MCF 10A (cell line): ENCODE data around the gene SLC7A8. TPM values are rescaled to one million over a fixed set of nuclear protein-coding genes. Genes with fewer than 3 reads are reported as not detected.

ENCODE experiments used
- BruUV-seq: library from RNA; stranded (reverse); fragments of 400-500 nt; replicated peaks from 2 replicates; lab custom pipeline; 2021; lab: Mats Ljungman, UMichigan
- CTCF ChIA-PET: fragments of 300-600 bp; sonication (Branson Sonifier 250); formaldehyde crosslinking; extraction: SDS; loops from one replicate; lab custom pipeline; 2021; ENCODE audit warnings: antibody characterized with exemption, inconsistent platforms; lab: Yijun Ruan, JAX
- POLR2A ChIA-PET: fragments of 300-600, 350-650 bp; sonication (Branson Sonifier 250); formaldehyde crosslinking; extraction: SDS; loops from one replicate; lab custom pipeline; 2020; ENCODE audit warnings: antibody characterized with exemption, inconsistent platforms; lab: Yijun Ruan, JAX
- DNase-seq: peaks from one replicate; pipeline ENCODE4 v3.0.0-alpha.2; 2018; ENCODE audit not compliant: unreplicated experiment
- H3K27ac Mint-ChIP-seq: one replicate; pipeline ENCODE4 v1.8.0; 2022; ENCODE audit warnings: mild to moderate bottlenecking, low read depth, mixed read lengths; ENCODE audit not compliant: unreplicated experiment
- H3K27me3 Mint-ChIP-seq: one replicate; pipeline ENCODE4 v1.8.0; 2022; ENCODE audit warnings: mixed read lengths; ENCODE audit not compliant: insufficient read depth, unreplicated experiment
- H3K36me3 Mint-ChIP-seq: one replicate; pipeline ENCODE4 v1.8.0; 2022; ENCODE audit warnings: mild to moderate bottlenecking, moderate library complexity, mixed read lengths; ENCODE audit not compliant: insufficient read depth, unreplicated experiment
- H3K4me1 Mint-ChIP-seq: one replicate; pipeline ENCODE4 v1.8.0; 2022; ENCODE audit warnings: mixed read lengths; ENCODE audit not compliant: insufficient read depth, unreplicated experiment
- H3K4me3 Mint-ChIP-seq: one replicate; pipeline ENCODE4 v1.8.0; 2022; ENCODE audit warnings: mild to moderate bottlenecking, moderate library complexity, mixed read lengths; ENCODE audit not compliant: unreplicated experiment
- H3K9me3 Mint-ChIP-seq: one replicate; pipeline ENCODE4 v1.8.0; 2022; ENCODE audit warnings: mixed read lengths; ENCODE audit not compliant: unreplicated experiment
- intact Hi-C: fragments of 100-400 bp; cut with micrococcal nuclease; formaldehyde crosslinking; loops from 2 replicates; pipeline ENCODE4 v1.14.1; 2022
- total RNA-seq: library from RNA; stranded (reverse); gene quantifications from 2 replicates; pipeline ENCODE4 v1.2.3, GENCODE V29; 2022
- TF ChIP-seq, protein P1 (sequence below): fragments of 200-600 bp; IDR thresholded peaks from one replicate; pipeline ENCODE4 v1.8.0; 2022; ENCODE audit warnings: antibody characterized with exemption, mild to moderate bottlenecking; ENCODE audit not compliant: unreplicated experiment

Gene SLC7A8
- total RNA-seq, 1 experiment from 2014 or later: 2.4 TPM

- BruUV-seq: no TSS peak
- H3K4me3 Mint-ChIP-seq: no peak overlapping the region
- no peak for DNase-seq
- intact Hi-C loops: no loop called here
- CTCF ChIA-PET: interaction anchor here (0.5 to 12.9 kb wide), 4 partner anchors 9 to 48 kb away, joined by 4 to 146 read pairs (median 58); no protein-coding TSS in a partner anchor
- POLR2A ChIA-PET: interaction anchor here (1.1 to 1.5 kb wide), 2 partner anchors 13 to 15 kb away, joined by 3 to 4 read pairs; no protein-coding TSS in a partner anchor
- no peaks in the 10 kb centered on the region for H3K27me3 Mint-ChIP-seq
- no peaks in the 10 kb centered on the region for H3K9me3 Mint-ChIP-seq
- H3K4me1 Mint-ChIP-seq: peaks cover 26% of the 10 kb centered on the region
- H3K27ac Mint-ChIP-seq: no peak overlapping the region
- peaks cover 4% of the 10 kb centered on the region for H3K36me3 Mint-ChIP-seq
- TF ChIP-seq, protein P1, sequence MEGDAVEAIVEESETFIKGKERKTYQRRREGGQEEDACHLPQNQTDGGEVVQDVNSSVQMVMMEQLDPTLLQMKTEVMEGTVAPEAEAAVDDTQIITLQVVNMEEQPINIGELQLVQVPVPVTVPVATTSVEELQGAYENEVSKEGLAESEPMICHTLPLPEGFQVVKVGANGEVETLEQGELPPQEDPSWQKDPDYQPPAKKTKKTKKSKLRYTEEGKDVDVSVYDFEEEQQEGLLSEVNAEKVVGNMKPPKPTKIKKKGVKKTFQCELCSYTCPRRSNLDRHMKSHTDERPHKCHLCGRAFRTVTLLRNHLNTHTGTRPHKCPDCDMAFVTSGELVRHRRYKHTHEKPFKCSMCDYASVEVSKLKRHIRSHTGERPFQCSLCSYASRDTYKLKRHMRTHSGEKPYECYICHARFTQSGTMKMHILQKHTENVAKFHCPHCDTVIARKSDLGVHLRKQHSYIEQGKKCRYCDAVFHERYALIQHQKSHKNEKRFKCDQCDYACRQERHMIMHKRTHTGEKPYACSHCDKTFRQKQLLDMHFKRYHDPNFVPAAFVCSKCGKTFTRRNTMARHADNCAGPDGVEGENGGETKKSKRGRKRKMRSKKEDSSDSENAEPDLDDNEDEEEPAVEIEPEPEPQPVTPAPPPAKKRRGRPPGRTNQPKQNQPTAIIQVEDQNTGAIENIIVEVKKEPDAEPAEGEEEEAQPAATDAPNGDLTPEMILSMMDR: no peak
These were observed 13.8 kb downstream of the SLC7A8 start for GRCh38 chr14:23169622-23170021.

GRCh38 chr14:23168246-23168645 is 15.2 kb downstream of the SLC7A8 start:
- DNase-seq: no peak
- POLR2A ChIA-PET: no interaction called here
- H3K9me3 Mint-ChIP-seq: no peaks in the 10 kb centered on the region
- H3K27me3 Mint-ChIP-seq: no peaks in the 10 kb centered on the region
- CTCF ChIA-PET: interaction anchor here (2.3 to 12.9 kb wide), 2 partner anchors 19 to 47 kb away, joined by 7 to 146 read pairs; no protein-coding TSS in a partner anchor
- TF ChIP-seq, protein P1: no peak
- H3K27ac Mint-ChIP-seq: no peak overlapping the region
- H3K4me3 Mint-ChIP-seq: no peak overlapping the region
- intact Hi-C loops: no loop called here
- no peaks in the 10 kb centered on the region for H3K36me3 Mint-ChIP-seq
- no TSS peak for BruUV-seq
- peaks cover 19% of the 10 kb centered on the region for H3K4me1 Mint-ChIP-seq

- peaks cover 16% of the 10 kb centered on the region for H3K4me1 Mint-ChIP-seq
- POLR2A ChIA-PET: interaction anchor here (0.7 to 1.0 kb wide), 2 partner anchors 11 to 869 kb away, joined by 3 to 5 read pairs; no protein-coding TSS in a partner anchor
- no peak overlapping the region for H3K27ac Mint-ChIP-seq
- TF ChIP-seq, protein P1: no peak
- no peak overlapping the region for H3K4me3 Mint-ChIP-seq
- BruUV-seq: no TSS peak
- intact Hi-C loops: no loop called here
- H3K27me3 Mint-ChIP-seq: no peaks in the 10 kb centered on the region
- H3K36me3 Mint-ChIP-seq: no peaks in the 10 kb centered on the region
- CTCF ChIA-PET: interaction anchor here (0.7 to 12.9 kb wide), 3 partner anchors 8 to 46 kb away, joined by 3 to 146 read pairs (median 7); no protein-coding TSS in a partner anchor
- no peak for DNase-seq
- H3K9me3 Mint-ChIP-seq: no peaks in the 10 kb centered on the region
These were observed 16.2 kb downstream of the SLC7A8 start for GRCh38 chr14:23167116-23167847.

GRCh38 chr14:23164949-23165348 is 18.5 kb downstream of the SLC7A8 start:
- ChIA-PET CTCF (interaction anchor here (1.8 kb wide), 1 partner anchor 44 kb away, joined by 11 read pairs; no protein-coding TSS in a partner anchor), POLR2A (interaction anchor here (0.7 to 4.8 kb wide), 4 partner anchors 9 to 35 kb away, joined by 4 to 57 read pairs (median 6); no protein-coding TSS in a partner anchor)
- H3K4me1 Mint-ChIP-seq: peaks cover 11% of the 10 kb centered on the region
- BruUV-seq: no TSS peak
- no peaks in the 10 kb centered on the region for H3K27me3 Mint-ChIP-seq
- H3K4me3 Mint-ChIP-seq: no peak overlapping the region
- no peaks in the 10 kb centered on the region for H3K9me3 Mint-ChIP-seq
- no peak for DNase-seq
- peaks cover 4% of the 10 kb centered on the region for H3K36me3 Mint-ChIP-seq
- intact Hi-C loops: no loop called here
- TF ChIP-seq, protein P1: no peak
- H3K27ac Mint-ChIP-seq: no peak overlapping the region
